SK-N-SH (cell line): ENCODE measurements around the gene NCF4.

Source experiments
- MXI1 ChIP-seq: IDR thresholded peaks from 2 replicates; pipeline ENCODE4 v1.6.1; 2012; ENCODE audit warnings: mild to moderate bottlenecking, low read depth, low read length, improper control_type of control experiment
- NFIC ChIP-seq: IDR thresholded peaks from 2 replicates; pipeline ENCODE4 v1.4.0; 2012; ENCODE audit warnings: borderline replicate concordance
- POLR2AphosphoS5 ChIP-seq: IDR thresholded peaks from 2 replicates; pipeline ENCODE4 v1.6.1; 2012; ENCODE audit warnings: low read depth, low read length
- RAD21 ChIP-seq: IDR thresholded peaks from 2 replicates; pipeline ENCODE4 v1.6.1; 2012; ENCODE audit warnings: mild to moderate bottlenecking, low read length
- RCOR1 ChIP-seq: fragments of 150-350 bp; IDR thresholded peaks from 2 replicates; pipeline ENCODE4 v1.6.1; 2017; ENCODE audit warnings: antibody characterized with exemption, low read length
- REST ChIP-seq: IDR thresholded peaks from 2 replicates; pipeline ENCODE4 v1.6.1; 2012; ENCODE audit warnings: mild to moderate bottlenecking, low read depth, low read length, moderate library complexity
- TAF1 ChIP-seq: IDR thresholded peaks from 2 replicates; pipeline ENCODE4 v1.6.1; 2012; ENCODE audit warnings: low read depth, mild to moderate bottlenecking, low read length, moderate library complexity, borderline replicate concordance
- TCF12 ChIP-seq: IDR thresholded peaks from 2 replicates; pipeline ENCODE4 v1.4.0; 2012
- TEAD4 ChIP-seq: IDR thresholded peaks from 2 replicates; pipeline ENCODE4 v1.4.0; 2012; ENCODE audit warnings: mild to moderate bottlenecking, borderline replicate concordance; ENCODE audit not compliant: insufficient read depth
- YY1 ChIP-seq: IDR thresholded peaks from 2 replicates; pipeline ENCODE4 v1.4.0; 2012; ENCODE audit warnings: low read depth, mild to moderate bottlenecking
- TF ChIP-seq, protein P1 (sequence below): fragments of 200-600 bp; sonication (generic); IDR thresholded peaks from 2 replicates; pipeline ENCODE4 v1.6.1; 2017; ENCODE audit warnings: antibody characterized with exemption, mild to moderate bottlenecking, moderate library complexity

- TF ChIP-seq, protein P1, sequence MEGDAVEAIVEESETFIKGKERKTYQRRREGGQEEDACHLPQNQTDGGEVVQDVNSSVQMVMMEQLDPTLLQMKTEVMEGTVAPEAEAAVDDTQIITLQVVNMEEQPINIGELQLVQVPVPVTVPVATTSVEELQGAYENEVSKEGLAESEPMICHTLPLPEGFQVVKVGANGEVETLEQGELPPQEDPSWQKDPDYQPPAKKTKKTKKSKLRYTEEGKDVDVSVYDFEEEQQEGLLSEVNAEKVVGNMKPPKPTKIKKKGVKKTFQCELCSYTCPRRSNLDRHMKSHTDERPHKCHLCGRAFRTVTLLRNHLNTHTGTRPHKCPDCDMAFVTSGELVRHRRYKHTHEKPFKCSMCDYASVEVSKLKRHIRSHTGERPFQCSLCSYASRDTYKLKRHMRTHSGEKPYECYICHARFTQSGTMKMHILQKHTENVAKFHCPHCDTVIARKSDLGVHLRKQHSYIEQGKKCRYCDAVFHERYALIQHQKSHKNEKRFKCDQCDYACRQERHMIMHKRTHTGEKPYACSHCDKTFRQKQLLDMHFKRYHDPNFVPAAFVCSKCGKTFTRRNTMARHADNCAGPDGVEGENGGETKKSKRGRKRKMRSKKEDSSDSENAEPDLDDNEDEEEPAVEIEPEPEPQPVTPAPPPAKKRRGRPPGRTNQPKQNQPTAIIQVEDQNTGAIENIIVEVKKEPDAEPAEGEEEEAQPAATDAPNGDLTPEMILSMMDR: no peak
- TF ChIP-seq TAF1 (no peak), RAD21 (no peak), REST (no peak), YY1 (no peak), RCOR1 (no peak), MXI1 (no peak), TEAD4 (no peak), NFIC (no peak), TCF12 (no peak), POLR2AphosphoS5 (no peak)
These were observed 12.2 kb downstream of the NCF4 start for GRCh38 chr22:36872866-36873498.
